Endometrium (tissue), 2 donors: Measurements from ENCODE around the gene NNT.
A peak's percentile ranks its signal among the peaks of the same experiment; 100 is the strongest.
"Not testable (repeated sequence)": the region's sequence is repeated elsewhere in the genome, so short reads cannot be mapped to it uniquely, and the experiment has no call there.

Experiments used
- FAIRE-seq: peaks from 2 replicates; lab custom pipeline; 2012; peaks lifted over from hg19 to GRCh38; lab: Jason Lieb, UNC
- donor health status: control.
- donor health status: control.

NNT gene

DNA sequence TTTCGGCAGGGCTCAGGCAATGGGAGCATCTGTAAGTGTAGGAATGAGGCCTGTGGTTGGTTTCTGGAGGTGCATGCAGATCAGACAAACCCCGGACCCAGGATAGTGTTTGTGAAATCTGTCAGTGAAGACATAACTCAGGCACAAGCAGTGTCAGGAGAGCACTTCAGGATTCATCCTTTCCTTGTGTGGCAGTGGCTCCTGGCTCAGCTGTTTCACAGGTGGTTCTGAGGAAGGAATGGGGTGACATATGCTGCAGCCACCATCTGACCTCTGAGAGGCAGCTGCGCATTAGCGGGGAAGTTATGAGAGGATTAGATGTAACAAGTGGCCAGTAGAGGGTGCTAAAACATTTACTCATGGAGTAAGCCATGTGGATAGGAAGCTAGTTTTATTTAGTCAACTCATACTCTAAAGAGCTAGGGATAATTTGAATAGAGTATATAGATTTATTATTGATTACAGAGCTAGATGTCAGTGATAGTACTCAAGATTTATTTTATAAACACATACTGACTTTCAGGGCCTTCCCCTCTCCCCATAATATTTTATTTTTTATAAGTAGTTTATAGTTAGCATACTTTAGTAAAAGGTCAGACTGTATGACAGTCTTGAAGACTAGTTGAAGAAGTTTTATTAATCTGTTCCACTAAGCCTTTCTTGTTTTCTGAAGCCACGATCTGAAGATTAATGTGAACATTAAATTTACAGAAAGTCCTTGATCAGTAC, 28.4 kb downstream of the NNT start:
- FAIRE-seq = peak; percentile 21

DNA sequence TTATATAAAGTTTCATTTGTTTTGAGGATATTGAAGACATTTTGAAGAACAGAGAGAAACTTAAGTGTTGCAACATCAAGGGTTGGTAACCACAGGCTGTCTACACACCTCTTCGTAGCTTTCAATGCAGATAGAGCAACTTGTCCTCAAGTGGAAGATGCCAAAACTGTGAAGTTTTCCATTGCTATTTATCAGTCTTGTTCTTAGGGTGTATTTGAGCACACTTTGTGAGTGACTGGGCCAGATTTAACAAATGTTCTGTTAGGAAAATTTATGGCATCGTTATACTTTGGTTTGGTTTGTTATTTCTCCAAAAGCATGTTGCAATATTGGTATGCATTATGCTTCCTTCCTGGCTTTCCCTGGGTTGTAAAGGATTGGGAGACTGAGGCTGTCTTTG, 31.6 kb downstream of the NNT start:
- FAIRE-seq = no peak

- no peak for FAIRE-seq
Observed at GRCh38 chr5:43635374-43635773, 32.4 kb downstream of the NNT start.

- FAIRE-seq = no peak
Observed at GRCh38 chr5:43636076-43636475, 33.1 kb downstream of the NNT start.

- no peak for FAIRE-seq
Observed at GRCh38 chr5:43637416-43637815, 34.4 kb downstream of the NNT start.

DNA sequence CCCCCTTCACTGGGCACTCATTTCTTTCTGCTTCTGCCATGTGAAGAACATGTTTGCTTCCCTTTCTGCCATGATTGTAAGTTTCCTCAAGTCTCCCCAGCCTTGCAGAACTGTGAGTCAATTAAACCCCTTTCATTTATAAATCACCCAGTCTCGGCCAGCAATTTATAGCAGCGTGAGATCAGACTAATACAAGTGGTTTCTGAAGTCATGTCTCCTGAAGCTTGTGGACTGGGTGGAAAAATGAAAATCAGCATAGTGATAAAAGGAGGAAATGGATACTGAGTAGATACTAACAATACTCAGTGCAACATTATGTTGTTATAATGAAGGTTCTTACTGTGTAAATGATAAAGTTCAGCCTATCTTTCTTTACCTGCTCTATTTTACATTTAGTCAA, 35.1 kb downstream of the NNT start:
- FAIRE-seq = no peak

DNA sequence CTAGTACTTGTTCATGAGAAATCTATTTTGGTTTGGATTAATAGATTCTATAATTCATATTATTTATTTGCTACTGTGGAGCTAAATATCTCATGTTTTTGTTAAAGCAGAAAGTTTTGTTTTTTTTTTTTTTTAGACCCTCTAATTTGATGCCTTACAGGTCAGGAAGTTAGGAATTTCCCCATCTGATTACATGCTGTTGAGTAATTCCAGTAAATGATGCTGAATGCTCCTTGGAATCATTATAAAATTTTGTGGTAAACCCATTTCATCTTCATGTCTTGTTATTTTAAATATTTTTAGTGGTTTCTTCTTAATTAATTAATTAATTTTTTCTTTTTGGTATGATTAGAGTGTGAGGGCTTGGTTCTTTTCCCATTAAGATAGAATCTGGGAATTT, 35.6 kb downstream of the NNT start:
- FAIRE-seq = peak; percentile 29

- FAIRE-seq = no peak
Observed at GRCh38 chr5:43639566-43639965, 36.6 kb downstream of the NNT start.

DNA sequence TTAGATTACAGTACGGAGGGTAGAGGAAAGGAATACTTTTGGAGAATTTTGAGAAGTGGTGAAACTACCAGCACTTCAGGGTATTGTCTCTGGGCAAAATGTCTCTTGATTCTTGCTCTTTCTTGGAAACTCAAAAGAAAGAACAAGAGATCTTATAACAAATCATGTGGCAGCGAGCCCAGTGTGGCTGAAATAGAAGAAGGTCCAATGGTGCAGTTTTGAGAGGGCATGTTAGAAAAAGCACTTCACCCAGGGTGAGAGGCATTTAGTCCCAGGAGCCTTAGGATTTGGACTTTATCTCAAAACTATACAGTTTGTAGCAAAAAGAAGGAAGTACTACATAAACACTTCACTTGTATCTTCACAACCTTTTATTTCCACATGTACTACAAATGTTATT, 39.4 kb downstream of the NNT start:
- FAIRE-seq = no peak

DNA sequence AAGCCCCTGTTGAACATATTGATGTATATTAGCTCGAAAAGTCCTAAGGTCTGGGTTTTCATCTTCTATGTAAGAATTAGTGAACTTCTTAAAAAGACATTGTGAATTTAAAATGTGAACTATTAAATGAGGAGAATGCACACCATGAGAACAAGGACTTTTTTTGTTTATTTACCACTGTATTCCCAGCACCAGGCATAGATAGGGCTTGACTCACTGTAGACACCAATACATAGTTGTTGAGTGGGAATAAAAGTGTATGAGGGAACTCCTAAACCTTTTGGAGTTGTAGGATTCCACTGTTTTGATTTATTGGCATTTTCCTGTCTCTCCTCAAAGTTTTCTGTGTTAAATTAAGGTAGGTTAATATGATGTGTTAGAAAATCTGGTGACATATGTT, 40.3 kb downstream of the NNT start:
- no peak for FAIRE-seq

GRCh38 chr5:43643750-43644149, 40.8 kb downstream of the NNT start:
- FAIRE-seq = no peak

- FAIRE-seq = peak; percentile 93
Observed at GRCh38 chr5:43646992-43647391, 44.0 kb downstream of the NNT start.

DNA sequence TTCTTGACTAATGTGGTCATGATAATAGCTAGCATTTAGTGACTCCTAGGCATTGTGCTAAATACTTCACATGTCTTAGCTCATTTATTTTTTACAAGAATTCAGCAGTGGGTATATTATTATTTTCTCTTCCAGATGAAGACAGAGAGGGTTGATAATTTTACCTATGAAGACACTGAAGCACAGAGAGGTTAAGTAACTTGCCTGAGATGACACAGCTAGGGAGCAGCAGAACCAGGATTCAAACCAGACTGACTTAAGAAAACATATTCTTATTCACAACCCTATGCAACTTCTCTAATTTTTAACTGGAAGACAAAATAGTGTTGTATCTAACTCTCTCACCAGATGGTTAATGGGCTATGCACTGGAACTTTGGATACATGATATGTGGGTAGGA, 44.8 kb downstream of the NNT start:
- FAIRE-seq = no peak

GRCh38 chr5:43648499-43649124, 45.6 kb downstream of the NNT start:
- peak; percentile 97 for FAIRE-seq

GRCh38 chr5:43649256-43649655, 46.3 kb downstream of the NNT start:
- no peak for FAIRE-seq

DNA sequence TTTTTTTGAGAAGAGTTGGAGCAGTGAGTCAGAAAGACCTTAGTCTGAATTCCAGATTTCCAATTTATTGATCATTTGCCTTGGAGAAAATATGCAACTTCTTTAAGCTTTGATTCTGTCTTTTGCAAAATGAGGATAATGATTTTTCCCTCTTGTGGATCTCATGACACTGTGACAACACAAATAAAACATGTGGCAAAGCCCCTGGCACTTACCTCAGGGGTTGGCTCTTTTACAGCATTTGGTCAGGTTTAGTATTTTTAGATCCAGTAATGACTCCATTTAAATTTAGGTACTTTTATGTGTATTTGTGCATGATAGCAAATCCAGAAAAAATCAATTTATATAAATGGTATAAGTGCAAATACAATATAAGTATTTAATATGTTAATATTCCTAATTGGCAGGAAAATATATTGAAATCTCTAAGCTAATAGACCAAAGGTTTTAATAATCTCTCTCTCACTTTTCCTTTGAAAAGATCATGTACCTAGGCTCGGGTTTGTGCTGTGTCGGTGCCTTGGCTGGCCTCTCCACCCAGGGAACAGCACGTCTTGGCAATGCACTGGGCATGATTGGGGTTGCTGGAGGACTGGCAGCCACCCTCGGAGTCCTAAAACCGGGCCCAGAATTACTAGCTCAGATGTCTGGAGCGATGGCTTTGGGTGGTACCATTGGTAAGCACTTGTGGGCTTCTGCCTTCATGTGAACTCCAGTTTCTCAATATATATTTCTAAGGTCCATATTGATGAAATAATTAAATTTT, 49.7 kb downstream of the NNT start:
- FAIRE-seq = no peak

DNA sequence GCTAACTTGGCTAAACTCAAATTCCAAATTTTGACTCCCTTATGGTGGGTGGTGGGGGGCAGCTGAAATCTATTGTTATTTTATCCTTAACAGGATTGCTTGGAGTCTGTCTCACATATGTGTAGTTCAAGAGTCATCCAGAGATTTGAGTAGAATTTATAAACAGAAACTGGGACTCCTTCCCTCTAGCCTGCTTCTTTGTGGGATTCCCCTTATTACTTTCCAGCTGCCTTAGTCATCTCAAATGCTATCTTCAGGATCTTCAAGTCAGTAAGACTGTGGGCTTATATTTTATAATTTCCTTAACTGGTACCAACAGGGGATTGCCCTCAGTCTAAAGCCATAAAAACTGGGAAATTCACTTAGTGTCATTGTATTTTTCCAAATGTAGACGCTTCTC, 55.5 kb downstream of the NNT start:
- no peak for FAIRE-seq

GRCh38 chr5:43659075-43659474, 56.1 kb downstream of the NNT start:
- FAIRE-seq = no peak

GRCh38 chr5:43661102-43661501, 58.1 kb downstream of the NNT start:
- FAIRE-seq = no peak

DNA sequence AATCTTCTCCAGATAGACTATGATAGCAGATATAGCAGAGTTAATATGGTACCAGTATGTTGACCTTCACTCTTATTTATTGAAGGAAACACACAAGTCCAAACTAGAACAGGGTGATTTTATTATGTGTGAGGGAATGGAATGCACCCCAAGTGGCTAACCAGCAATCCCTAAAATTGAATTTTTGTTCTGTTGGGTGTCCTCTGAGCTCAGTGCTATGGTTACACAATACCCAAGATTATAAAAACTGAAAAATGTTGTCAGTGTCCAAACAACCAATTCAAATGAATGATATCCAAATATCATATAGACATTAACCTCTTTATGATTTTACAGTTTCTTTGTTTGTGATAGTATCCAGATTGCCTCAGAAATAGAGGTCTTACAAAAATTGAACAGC, 60.9 kb downstream of the NNT start:
- no peak for FAIRE-seq

DNA sequence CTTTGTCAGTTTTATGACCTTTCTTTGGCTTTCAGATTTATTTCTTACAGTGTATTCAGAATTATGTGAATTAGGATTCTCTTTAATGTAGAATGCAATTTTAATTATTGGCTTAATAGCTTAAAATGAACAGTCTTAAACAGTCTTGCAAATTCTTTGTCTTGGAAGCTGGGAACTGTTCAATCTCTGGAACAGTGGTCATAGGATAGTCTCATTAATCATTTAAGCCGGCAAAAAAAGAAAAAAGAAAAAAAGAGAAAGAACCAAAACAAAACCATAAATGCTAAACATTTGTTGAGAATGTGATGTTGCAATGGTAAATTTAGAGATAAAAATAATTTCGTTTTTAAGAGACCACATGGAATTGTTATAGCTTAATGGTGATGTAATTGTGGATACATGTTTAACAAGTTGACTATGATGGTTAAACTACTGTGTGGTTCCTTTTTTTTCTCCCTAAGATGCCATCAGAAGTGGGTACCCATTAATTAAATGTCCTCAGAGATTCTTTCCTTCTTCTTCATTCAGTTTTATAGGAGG, 61.6 kb downstream of the NNT start:
- peak; percentile 95 for FAIRE-seq

GRCh38 chr5:43665749-43666148, 62.8 kb downstream of the NNT start:
- FAIRE-seq = not testable (repeated sequence)

DNA sequence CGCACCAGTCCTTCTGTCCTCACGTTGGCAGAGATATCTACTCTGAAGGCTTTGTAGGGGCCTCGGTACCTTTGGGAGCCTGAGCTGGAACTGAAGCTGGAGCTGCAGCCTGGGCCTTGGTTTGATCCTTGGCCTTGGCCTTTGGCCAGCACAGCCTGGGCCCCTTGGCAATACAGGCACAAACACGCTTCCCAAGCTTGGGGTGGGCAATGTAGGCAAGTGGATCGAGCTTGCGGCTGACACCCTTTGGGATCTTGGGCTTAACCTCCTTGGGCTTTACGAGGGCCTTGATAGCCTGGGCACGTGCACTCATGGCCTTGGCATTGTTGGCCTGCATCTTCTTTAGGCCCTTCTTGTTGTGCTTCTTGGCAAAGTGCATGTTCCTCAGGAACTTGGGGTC, 63.7 kb downstream of the NNT start:
- not testable (repeated sequence) for FAIRE-seq
